Measurements from ENCODE around the gene GAB2.
A peak's percentile ranks its signal among the peaks of the same experiment; 100 is the strongest.
"Not testable (repeated sequence)": the region's sequence is repeated elsewhere in the genome, so short reads cannot be mapped to it uniquely, and the experiment has no call there.

The GAB2 gene

GRCh38 chr11:78281511-78281910 is 136.1 kb downstream of the GAB2 start:
- no peak for TF ChIP-seq CTCF (IDR thresholded peaks at IDR 0.05)
- Histone ChIP-seq H3K27ac (peak overlapping the region; percentile 33), H3K27me3 (no peaks in the 10 kb centered on the region), H3K9me3 (no peaks in the 10 kb centered on the region), H3K4me3 (ENCODE audit: low read depth in 1 of 2, low read length in 1 of 2) (no peak overlapping the region), H3K36me3 (peaks cover 26% of the 10 kb centered on the region), H3K4me1 (ENCODE audit: control insufficient read depth in 1 of 2, insufficient read depth in 1 of 2, low read depth in 1 of 2, low read length in 1 of 2) (peaks cover 18 to 24% of the 10 kb centered on the region in 2 experiments)

GRCh38 chr11:78277314-78277994 is 140.2 kb downstream of the GAB2 start:
- Histone ChIP-seq H3K27me3 (no peaks in the 10 kb centered on the region), H3K4me3 (ENCODE audit: low read depth in 1 of 2, low read length in 1 of 2) (no peak overlapping the region), H3K27ac (peak overlapping the region; percentile 45), H3K9me3 (no peaks in the 10 kb centered on the region), H3K36me3 (peaks cover 26% of the 10 kb centered on the region), H3K4me1 (ENCODE audit: control insufficient read depth in 1 of 2, insufficient read depth in 1 of 2, low read depth in 1 of 2, low read length in 1 of 2) (peaks cover 0 to 4% of the 10 kb centered on the region in 2 experiments)
- TF ChIP-seq CTCF (IDR thresholded peaks at IDR 0.05), result no peak

- Histone ChIP-seq H3K9me3 (no peaks in the 10 kb centered on the region), H3K4me3 (ENCODE audit: low read depth in 1 of 2, low read length in 1 of 2) (no peak overlapping the region), H3K27me3 (no peaks in the 10 kb centered on the region), H3K4me1 (ENCODE audit: control insufficient read depth in 1 of 2, insufficient read depth in 1 of 2, low read depth in 1 of 2, low read length in 1 of 2) (peaks cover 0 to 4% of the 10 kb centered on the region in 2 experiments), H3K27ac (peak overlapping the region; percentile 48), H3K36me3 (peaks cover 26% of the 10 kb centered on the region)
- TF ChIP-seq CTCF (IDR thresholded peaks at IDR 0.05), result no peak
These were observed 141.3 kb downstream of the GAB2 start for GRCh38 chr11:78276311-78276710.

GRCh38 chr11:78274739-78275138 is 142.9 kb downstream of the GAB2 start:
- Histone ChIP-seq H3K9me3 (no peaks in the 10 kb centered on the region), H3K4me3 (ENCODE audit: low read depth in 1 of 2, low read length in 1 of 2) (no peak overlapping the region), H3K36me3 (peaks cover 24% of the 10 kb centered on the region), H3K27me3 (no peaks in the 10 kb centered on the region), H3K27ac (peak overlapping the region; percentile 37), H3K4me1 (ENCODE audit: control insufficient read depth in 1 of 2, insufficient read depth in 1 of 2, low read depth in 1 of 2, low read length in 1 of 2) (peaks cover 2 to 8% of the 10 kb centered on the region in 2 experiments)
- no peak for TF ChIP-seq CTCF (IDR thresholded peaks at IDR 0.05)

GRCh38 chr11:78272625-78273269 is 144.9 kb downstream of the GAB2 start:
- H3K9me3 ChIP-seq; H3K27me3 ChIP-seq; H3K4me3 ChIP-seq (ENCODE audit: low read depth in 1 of 2, low read length in 1 of 2): not testable (repeated sequence)
- H3K4me1 ChIP-seq (ENCODE audit: control insufficient read depth in 1 of 2, insufficient read depth in 1 of 2, low read depth in 1 of 2, low read length in 1 of 2), result peaks cover 4 to 15% of the 10 kb centered on the region in 2 experiments
- peak overlapping the region; percentile 69 for H3K27ac ChIP-seq
- peaks cover 20% of the 10 kb centered on the region for H3K36me3 ChIP-seq

- peaks cover 4 to 15% of the 10 kb centered on the region in 2 experiments for H3K4me1 ChIP-seq (ENCODE audit: control insufficient read depth in 1 of 2, insufficient read depth in 1 of 2, low read depth in 1 of 2, low read length in 1 of 2)
- peak overlapping the region; percentile 69 for H3K27ac ChIP-seq
- H3K9me3 ChIP-seq; H3K27me3 ChIP-seq; H3K4me3 ChIP-seq (ENCODE audit: low read depth in 1 of 2, low read length in 1 of 2): not testable (repeated sequence)
- peaks cover 11% of the 10 kb centered on the region for H3K36me3 ChIP-seq
These were observed 145.8 kb downstream of the GAB2 start for GRCh38 chr11:78271801-78272200.

Data from neutrophil (primary cell).